Left lung (tissue), 10 donors: ENCODE results near the gene FOLR3. TPM values are rescaled to one million over a fixed set of nuclear protein-coding genes. Genes with fewer than 3 reads are reported as not detected.
"Not testable (repeated sequence)": the region's sequence is repeated elsewhere in the genome, so short reads cannot be mapped to it uniquely, and the experiment has no call there.

Experiments used
- ATAC-seq: fragments of 200-7000 bp; cut with Tn5 transposase; one replicate; pipeline ENCODE4 v1.9.1; 2020; ENCODE audit warnings: moderate library complexity
- DNase-seq, 4 donors: peaks; one replicate each; pipeline ENCODE4 v3.0.0-alpha.2; 2013 to 2020
- H3K27ac ChIP-seq, 2 donors: fragments of 200-600 bp; sonication (generic) in 1 of 2; one replicate each; pipeline versions ENCODE4 v1.5.0 to v1.8.0; 2020 to 2021
- H3K27me3 ChIP-seq, 2 donors: fragments of 200-600 bp; sonication (generic) in 1 of 2; one replicate each; pipeline versions ENCODE4 v1.5.0 to v1.8.0; 2020 to 2021
- H3K36me3 ChIP-seq, 2 donors: fragments of 200-600 bp; sonication (generic) in 1 of 2; one replicate each; pipeline versions ENCODE4 v1.5.0 to v1.8.0; 2020 to 2021
- H3K4me1 ChIP-seq, 2 donors: fragments of 200-600 bp; one replicate each; pipeline ENCODE4 v1.8.0; 2021
- H3K4me3 ChIP-seq, 2 donors: fragments of 200-600 bp; sonication (generic) in 1 of 2; one replicate each; pipeline versions ENCODE4 v1.5.0 to v1.8.0; 2020 to 2021; ENCODE audit warnings: mild to moderate bottlenecking in 1 of 2
- H3K9me3 ChIP-seq, 2 donors: fragments of 200-600 bp; sonication (generic) in 1 of 2; one replicate each; pipeline versions ENCODE4 v1.5.0 to v1.8.0; 2020 to 2021
- intact Hi-C, 2 donors: fragments of 100-400 bp; cut with DNase I; formaldehyde crosslinking; loops; one replicate each; pipeline versions ENCODE4 v1.11.2 to v1.14.2; 2022
- polyA plus RNA-seq, 6 donors: library from polyadenylated mRNA; unstranded; fragments of 120-200 nt; gene quantifications; one replicate each; pipeline ENCODE4 v1.2.1, GENCODE V29; 2013; ENCODE audit not compliant: insufficient read length in 6 of 6
- total RNA-seq, 2 donors: library from RNA; stranded (reverse); fragmentation: NEBNext Ultra II Directional; extraction: Animal tissue kit (Norgen Biotek cat#: 25700); gene quantifications; one replicate each; pipeline ENCODE4 v1.2.1, GENCODE V29; 2021
- TF ChIP-seq, protein P1 (sequence below), 2 donors: fragments of 200-600 bp; sonication (generic) in 1 of 2; IDR thresholded peaks; one replicate each; pipeline versions ENCODE4 v1.5.0 to v1.8.0; 2021; ENCODE audit warnings: antibody characterized with exemption in 2 of 2
- donor health status: DM: no; HTN: yes; CAD: no.
- donor health status: DM: no; HTN: no; CAD: no.

Gene FOLR3
- total and polyA plus RNA-seq, 8 donors = 0.32 to 15.6 (median 2.0) TPM

- ATAC-seq = no peak
- intact Hi-C loops = no loop called here
- Histone ChIP-seq H3K4me1 (no peaks in the 10 kb centered on the region), H3K36me3 (no peaks in the 10 kb centered on the region), H3K27ac (no peak overlapping the region), H3K9me3 (no peaks in the 10 kb centered on the region), H3K4me3 (no peak overlapping the region), H3K27me3 (peaks cover 0 to 4% of the 10 kb centered on the region in 2 donors)
- TF ChIP-seq, protein P1, sequence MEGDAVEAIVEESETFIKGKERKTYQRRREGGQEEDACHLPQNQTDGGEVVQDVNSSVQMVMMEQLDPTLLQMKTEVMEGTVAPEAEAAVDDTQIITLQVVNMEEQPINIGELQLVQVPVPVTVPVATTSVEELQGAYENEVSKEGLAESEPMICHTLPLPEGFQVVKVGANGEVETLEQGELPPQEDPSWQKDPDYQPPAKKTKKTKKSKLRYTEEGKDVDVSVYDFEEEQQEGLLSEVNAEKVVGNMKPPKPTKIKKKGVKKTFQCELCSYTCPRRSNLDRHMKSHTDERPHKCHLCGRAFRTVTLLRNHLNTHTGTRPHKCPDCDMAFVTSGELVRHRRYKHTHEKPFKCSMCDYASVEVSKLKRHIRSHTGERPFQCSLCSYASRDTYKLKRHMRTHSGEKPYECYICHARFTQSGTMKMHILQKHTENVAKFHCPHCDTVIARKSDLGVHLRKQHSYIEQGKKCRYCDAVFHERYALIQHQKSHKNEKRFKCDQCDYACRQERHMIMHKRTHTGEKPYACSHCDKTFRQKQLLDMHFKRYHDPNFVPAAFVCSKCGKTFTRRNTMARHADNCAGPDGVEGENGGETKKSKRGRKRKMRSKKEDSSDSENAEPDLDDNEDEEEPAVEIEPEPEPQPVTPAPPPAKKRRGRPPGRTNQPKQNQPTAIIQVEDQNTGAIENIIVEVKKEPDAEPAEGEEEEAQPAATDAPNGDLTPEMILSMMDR (IDR thresholded peaks at IDR 0.05) = no peak
- no peak for DNase-seq
These were observed 24.8 kb downstream of the FOLR3 start for GRCh38 chr11:72160319-72160718.

- DNase-seq = no peak
- H3K27ac ChIP-seq = no peak overlapping the region
These were observed 27.5 kb downstream of the FOLR3 start for GRCh38 chr11:72162891-72163492.

DNA sequence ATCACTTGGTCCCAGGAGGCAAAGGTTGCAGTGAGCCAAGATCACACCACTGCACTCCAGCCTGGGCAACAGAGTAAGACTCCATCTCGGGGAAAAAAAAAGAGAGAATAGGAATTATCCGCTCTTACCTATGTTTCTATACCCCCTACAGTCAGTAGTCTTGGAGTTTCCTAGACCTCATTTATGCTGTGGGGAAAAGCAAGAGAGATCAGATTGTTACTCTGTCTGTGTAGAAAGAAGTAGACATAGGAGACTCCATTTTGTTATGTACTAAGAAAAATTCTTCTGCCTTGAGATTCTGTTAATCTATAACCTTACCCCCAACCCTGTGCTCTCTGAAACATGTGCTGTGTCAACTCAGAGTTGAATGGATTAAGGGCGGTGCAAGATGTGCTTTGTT, 28.7 kb downstream of the FOLR3 start:
- H3K4me3 ChIP-seq, ATAC-seq, DNase-seq, H3K9me3 ChIP-seq, H3K4me1 ChIP-seq, intact Hi-C loops, H3K27me3 ChIP-seq, H3K27ac ChIP-seq, H3K36me3 ChIP-seq: not testable (repeated sequence)

More at GRCh38 chr11:72162891-72163492, 27.5 kb downstream of the FOLR3 start:
- ATAC-seq = no peak
- TF ChIP-seq, protein P1 (IDR thresholded peaks at IDR 0.05) = no peak
- intact Hi-C loops = no loop called here
- H3K36me3 ChIP-seq = no peaks in the 10 kb centered on the region
- H3K9me3 ChIP-seq = no peaks in the 10 kb centered on the region
- no peaks in the 10 kb centered on the region for H3K4me1 ChIP-seq
- H3K4me3 ChIP-seq = no peak overlapping the region
- H3K27me3 ChIP-seq = peaks cover 0 to 4% of the 10 kb centered on the region in 2 donors

GRCh38 chr11:72169046-72169555, 33.6 kb downstream of the FOLR3 start:
- H3K27me3 ChIP-seq, H3K4me3 ChIP-seq, H3K4me1 ChIP-seq, intact Hi-C loops, H3K36me3 ChIP-seq, H3K27ac ChIP-seq, H3K9me3 ChIP-seq, DNase-seq: not testable (repeated sequence)
- ATAC-seq = peak; percentile 48

DNA sequence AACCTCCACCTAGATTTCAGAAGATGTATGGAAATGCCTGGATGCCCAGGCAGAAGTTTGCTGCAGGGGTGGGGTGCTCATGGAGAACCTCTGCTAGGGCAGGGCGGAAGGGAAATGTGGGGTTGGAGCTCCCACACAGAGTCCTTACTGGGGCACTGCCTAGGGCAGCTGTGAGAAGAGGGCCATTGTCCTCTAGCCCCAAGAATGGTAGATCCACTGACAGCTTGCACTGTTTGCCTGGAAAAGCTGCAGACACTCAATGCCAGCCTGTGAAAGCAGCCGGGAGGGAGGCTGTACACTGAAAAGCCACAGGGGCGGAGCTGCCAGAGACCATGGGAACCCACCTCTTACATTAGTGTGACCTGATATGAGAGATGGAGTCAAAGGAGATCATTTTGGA, 34.2 kb downstream of the FOLR3 start:
- H3K4me1 ChIP-seq, H3K4me3 ChIP-seq, H3K36me3 ChIP-seq, H3K27ac ChIP-seq, H3K27me3 ChIP-seq, intact Hi-C loops, H3K9me3 ChIP-seq, ATAC-seq, DNase-seq: not testable (repeated sequence)

DNA sequence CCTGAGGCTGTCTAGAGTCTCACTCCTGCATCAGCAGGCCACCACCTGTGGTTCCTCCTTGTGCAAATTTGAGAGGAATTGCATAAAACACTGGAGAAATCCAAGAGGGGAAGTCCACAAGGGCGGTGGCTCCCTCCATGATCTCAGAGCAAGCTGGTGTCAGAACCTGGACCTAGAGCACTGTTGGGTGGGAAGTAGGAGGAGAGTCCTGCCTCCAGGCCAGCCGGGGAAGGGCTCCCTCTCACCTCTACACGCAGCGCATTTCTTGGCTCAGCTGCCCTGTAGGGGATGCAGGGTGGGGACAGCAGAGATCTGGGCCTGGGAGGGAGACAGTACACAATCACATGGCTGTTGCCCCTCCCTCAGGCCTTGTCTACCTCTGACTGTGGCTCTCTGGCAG, 36.5 kb downstream of the FOLR3 start:
- H3K4me1 ChIP-seq, H3K27ac ChIP-seq, H3K27me3 ChIP-seq, H3K36me3 ChIP-seq, intact Hi-C loops, H3K9me3 ChIP-seq, DNase-seq, H3K4me3 ChIP-seq: not testable (repeated sequence)
- ATAC-seq = peak; percentile 44

- H3K36me3 ChIP-seq = no peaks in the 10 kb centered on the region
- no peaks in the 10 kb centered on the region for H3K9me3 ChIP-seq
- ATAC-seq (no peak), DNase-seq (no peak)
- intact Hi-C loops = no loop called here
- peaks cover 0 to 3% of the 10 kb centered on the region in 2 donors for H3K4me1 ChIP-seq
- no peak overlapping the region for H3K27ac ChIP-seq
- H3K4me3 ChIP-seq = no peak overlapping the region
- no peaks in the 10 kb centered on the region for H3K27me3 ChIP-seq
- TF ChIP-seq, protein P1 (IDR thresholded peaks at IDR 0.05) = no peak
These were observed 37.8 kb downstream of the FOLR3 start for GRCh38 chr11:72173291-72173690.
